B cell (primary cell): ENCODE results near the gene TFRC.

Source experiments
- EZH2 ChIP-seq: IDR thresholded peaks from 2 replicates; pipeline ENCODE4 v1.6.1; 2012; ENCODE audit warnings: borderline replicate concordance, low read depth, mild to moderate bottlenecking, moderate library complexity, low read length; ENCODE audit not compliant: insufficient read depth, poor library complexity, severe bottlenecking
- TF ChIP-seq, protein P1 (sequence below): fragments of 200-600 bp; IDR thresholded peaks from one replicate; pipeline ENCODE4 v1.8.0; 2022; ENCODE audit warnings: antibody characterized with exemption, mild to moderate bottlenecking

DNA sequence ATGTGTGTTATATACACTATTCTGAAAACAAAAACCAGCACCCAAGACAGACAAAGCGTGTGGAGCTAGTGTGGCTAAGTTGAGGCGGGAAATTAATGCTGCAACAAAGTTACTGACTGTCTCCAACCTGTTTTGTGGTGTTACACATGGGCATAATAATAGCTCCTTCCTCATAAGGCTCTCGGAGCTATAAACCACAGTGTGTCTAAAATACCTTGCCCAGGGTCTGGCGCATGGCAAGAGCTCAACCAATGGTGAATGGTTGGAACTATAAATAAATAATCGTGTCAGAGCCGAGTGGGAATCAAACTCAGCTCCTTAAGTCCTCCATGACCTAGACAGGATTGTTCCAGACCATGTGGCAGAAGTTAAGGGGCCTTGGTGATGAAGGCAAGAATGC, 35.9 kb upstream of the TFRC start:
- TF ChIP-seq, protein P1, sequence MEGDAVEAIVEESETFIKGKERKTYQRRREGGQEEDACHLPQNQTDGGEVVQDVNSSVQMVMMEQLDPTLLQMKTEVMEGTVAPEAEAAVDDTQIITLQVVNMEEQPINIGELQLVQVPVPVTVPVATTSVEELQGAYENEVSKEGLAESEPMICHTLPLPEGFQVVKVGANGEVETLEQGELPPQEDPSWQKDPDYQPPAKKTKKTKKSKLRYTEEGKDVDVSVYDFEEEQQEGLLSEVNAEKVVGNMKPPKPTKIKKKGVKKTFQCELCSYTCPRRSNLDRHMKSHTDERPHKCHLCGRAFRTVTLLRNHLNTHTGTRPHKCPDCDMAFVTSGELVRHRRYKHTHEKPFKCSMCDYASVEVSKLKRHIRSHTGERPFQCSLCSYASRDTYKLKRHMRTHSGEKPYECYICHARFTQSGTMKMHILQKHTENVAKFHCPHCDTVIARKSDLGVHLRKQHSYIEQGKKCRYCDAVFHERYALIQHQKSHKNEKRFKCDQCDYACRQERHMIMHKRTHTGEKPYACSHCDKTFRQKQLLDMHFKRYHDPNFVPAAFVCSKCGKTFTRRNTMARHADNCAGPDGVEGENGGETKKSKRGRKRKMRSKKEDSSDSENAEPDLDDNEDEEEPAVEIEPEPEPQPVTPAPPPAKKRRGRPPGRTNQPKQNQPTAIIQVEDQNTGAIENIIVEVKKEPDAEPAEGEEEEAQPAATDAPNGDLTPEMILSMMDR, result no peak
- no peak for TF ChIP-seq EZH2
